ENCODE measurements around the gene COLEC12.

The COLEC12 gene

DNA sequence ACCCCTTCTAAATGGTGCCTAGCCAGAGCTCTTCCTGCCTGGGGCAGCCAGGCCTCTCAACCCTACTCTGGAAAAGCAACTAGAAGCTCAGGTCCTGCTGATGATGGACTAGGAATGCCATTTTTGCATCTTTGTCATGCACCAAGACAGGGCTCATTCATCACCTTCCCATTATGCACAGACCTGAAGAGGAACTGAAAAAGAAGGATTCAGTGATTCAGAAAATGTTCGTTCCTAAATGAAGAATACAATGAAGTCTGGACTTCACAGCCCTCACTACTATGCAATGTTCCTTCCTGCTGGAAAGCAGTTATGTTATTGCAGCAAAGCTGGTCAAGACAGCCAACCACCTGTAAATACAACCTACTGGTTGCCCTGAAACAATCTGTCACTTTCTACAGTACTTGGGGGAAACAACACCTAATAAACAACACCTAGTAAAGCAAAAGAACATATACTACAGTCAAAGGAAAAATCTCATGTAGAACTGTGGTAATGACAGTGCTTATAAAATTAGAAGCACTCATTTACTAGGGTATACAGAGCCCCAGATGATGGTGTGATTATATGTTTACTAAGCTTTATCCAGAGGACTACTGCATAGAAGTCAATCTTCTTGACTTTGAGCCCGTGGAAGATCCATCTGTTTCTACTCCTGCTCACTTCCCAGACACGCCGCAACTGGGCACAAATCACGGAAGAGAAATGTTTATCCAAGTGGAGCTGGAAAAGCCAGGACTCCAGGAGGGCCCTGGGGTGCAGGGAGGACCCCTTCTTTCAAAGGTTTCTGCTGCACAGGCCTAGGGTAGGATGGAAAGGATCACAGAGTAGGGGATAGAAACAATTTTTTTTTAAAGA, 129.5 kb downstream of the COLEC12 start:
- no peaks in the 10 kb centered on the region for H3K36me3 ChIP-seq (ENCODE audit: control insufficient read depth in 2 of 2, insufficient read depth in 1 of 2, low read length in 2 of 2)
- no peaks in the 10 kb centered on the region for H3K9me3 ChIP-seq (ENCODE audit: control insufficient read depth, insufficient read depth, low read depth, low read length)
- H3K4me3 ChIP-seq (ENCODE audit: low read depth, low read length): no peak overlapping the region
- H3K27ac ChIP-seq (ENCODE audit: extremely low read depth, low read depth, low read length): no peak overlapping the region
- TF ChIP-seq ZFP41 (tag by site-specific recombination; IDR thresholded peaks at IDR 0.05; ENCODE audit: borderline replicate concordance) (no peak), ZNF311 (tag by site-specific recombination; IDR thresholded peaks at IDR 0.05; ENCODE audit: borderline replicate concordance) (no peak), WT1 (tag by site-specific recombination; IDR thresholded peaks at IDR 0.05) (no peak), ZNF501 (tag by site-specific recombination; IDR thresholded peaks at IDR 0.05) (no peak), ZNF202 (tag by site-specific recombination; IDR thresholded peaks at IDR 0.05; ENCODE audit: borderline replicate concordance) (no peak), ZNF768 (tag by site-specific recombination; IDR thresholded peaks at IDR 0.05) (no peak), ZBTB48 (tag by site-specific recombination; IDR thresholded peaks at IDR 0.05) (no peak), ZNF830 (tag by site-specific recombination; IDR thresholded peaks at IDR 0.05; ENCODE audit: low read depth) (no peak), IKZF3 (tag by site-specific recombination; IDR thresholded peaks at IDR 0.05) (no peak), ZNF121 (tag by site-specific recombination; IDR thresholded peaks at IDR 0.05) (no peak), KLF7 (tag by site-specific recombination; IDR thresholded peaks at IDR 0.05; ENCODE audit: borderline replicate concordance) (no peak), ZNF146 (tag by site-specific recombination; IDR thresholded peaks at IDR 0.05) (no peak), ZNF76 (tag by site-specific recombination; IDR thresholded peaks at IDR 0.05; ENCODE audit: borderline replicate concordance, low read depth) (no peak), ZNF354C (tag by site-specific recombination; IDR thresholded peaks at IDR 0.05; ENCODE audit: borderline replicate concordance, low read depth) (no peak), SP2 (tag by site-specific recombination; IDR thresholded peaks at IDR 0.05) (no peak)
- TF ChIP-seq, protein P1, sequence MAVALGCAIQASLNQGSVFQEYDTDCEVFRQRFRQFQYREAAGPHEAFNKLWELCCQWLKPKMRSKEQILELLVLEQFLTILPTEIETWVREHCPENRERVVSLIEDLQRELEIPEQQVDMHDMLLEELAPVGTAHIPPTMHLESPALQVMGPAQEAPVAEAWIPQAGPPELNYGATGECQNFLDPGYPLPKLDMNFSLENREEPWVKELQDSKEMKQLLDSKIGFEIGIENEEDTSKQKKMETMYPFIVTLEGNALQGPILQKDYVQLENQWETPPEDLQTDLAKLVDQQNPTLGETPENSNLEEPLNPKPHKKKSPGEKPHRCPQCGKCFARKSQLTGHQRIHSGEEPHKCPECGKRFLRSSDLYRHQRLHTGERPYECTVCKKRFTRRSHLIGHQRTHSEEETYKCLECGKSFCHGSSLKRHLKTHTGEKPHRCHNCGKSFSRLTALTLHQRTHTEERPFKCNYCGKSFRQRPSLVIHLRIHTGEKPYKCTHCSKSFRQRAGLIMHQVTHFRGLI (tag by site-specific recombination; IDR thresholded peaks at IDR 0.05): no peak
- ChIA-PET POLR2A (no interaction called here), CTCF (interaction anchor here (0.6 kb wide), 1 partner anchor 158 kb away, joined by 3 read pairs; no protein-coding TSS in a partner anchor)
- H3K4me1 ChIP-seq (ENCODE audit: control insufficient read depth, insufficient read depth, low read length): no peaks in the 10 kb centered on the region

DNA sequence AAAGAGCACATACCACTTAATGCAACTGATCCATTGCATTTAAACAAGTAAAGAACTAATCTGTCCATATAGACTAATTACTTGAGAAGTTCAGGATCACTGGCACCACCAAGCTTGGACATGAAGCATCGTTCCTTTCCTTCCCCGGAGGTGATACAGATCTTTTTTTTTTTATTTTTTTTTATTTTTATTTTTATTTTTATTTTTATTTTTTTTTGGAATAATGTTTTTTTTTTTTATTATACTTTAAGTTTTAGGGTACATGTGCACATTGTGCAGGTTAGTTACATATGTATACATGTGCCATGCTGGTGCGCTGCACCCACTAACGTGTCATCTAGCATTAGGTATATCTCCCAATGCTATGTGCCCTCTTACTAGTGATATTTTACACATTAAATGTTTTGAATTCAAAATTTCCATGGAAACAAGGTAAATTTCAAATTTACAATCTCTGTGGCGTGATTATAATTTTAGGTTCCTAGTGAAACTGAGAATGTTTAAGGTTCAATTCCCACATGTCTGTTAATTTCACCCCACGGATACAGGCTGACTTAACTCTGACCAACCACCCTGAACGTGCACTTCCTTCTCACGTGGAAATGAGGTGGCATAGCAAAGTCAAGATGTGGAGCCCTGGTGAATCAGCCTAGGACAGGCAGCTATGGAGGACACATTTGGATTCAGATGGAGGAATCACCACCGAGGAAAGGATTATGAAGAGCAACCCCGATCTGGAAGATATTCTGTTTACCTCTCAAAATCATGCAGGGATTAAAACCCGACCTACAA, 131.1 kb downstream of the COLEC12 start:
- Histone ChIP-seq H3K4me1 (ENCODE audit: control insufficient read depth, insufficient read depth, low read length) (peaks cover 1% of the 10 kb centered on the region; the same call in 1 of the 2 replicates), H3K36me3 (ENCODE audit: control insufficient read depth in 2 of 2, insufficient read depth in 1 of 2, low read length in 2 of 2) (no peaks in the 10 kb centered on the region), H3K9me3 (ENCODE audit: control insufficient read depth, insufficient read depth, low read depth, low read length) (no peaks in the 10 kb centered on the region), H3K27ac (ENCODE audit: extremely low read depth, low read depth, low read length) (no peak overlapping the region), H3K4me3 (ENCODE audit: low read depth, low read length) (no peak overlapping the region)
- CTCF ChIA-PET: no interaction called here
- TF ChIP-seq ZNF473 (tag by site-specific recombination; IDR thresholded peaks at IDR 0.05) (no peak), ZNF19 (tag by site-specific recombination; IDR thresholded peaks at IDR 0.05; ENCODE audit: low read depth) (no peak), YY1 (tag by site-specific recombination; IDR thresholded peaks at IDR 0.05) (no peak), KLF16 (tag by site-specific recombination; IDR thresholded peaks at IDR 0.05) (no peak), ZSCAN23 (tag by site-specific recombination; IDR thresholded peaks at IDR 0.05) (no peak), ZNF621 (tag by site-specific recombination; IDR thresholded peaks at IDR 0.05) (no peak), SP7 (tag by site-specific recombination; IDR thresholded peaks at IDR 0.05) (no peak)
- TF ChIP-seq, protein P2, sequence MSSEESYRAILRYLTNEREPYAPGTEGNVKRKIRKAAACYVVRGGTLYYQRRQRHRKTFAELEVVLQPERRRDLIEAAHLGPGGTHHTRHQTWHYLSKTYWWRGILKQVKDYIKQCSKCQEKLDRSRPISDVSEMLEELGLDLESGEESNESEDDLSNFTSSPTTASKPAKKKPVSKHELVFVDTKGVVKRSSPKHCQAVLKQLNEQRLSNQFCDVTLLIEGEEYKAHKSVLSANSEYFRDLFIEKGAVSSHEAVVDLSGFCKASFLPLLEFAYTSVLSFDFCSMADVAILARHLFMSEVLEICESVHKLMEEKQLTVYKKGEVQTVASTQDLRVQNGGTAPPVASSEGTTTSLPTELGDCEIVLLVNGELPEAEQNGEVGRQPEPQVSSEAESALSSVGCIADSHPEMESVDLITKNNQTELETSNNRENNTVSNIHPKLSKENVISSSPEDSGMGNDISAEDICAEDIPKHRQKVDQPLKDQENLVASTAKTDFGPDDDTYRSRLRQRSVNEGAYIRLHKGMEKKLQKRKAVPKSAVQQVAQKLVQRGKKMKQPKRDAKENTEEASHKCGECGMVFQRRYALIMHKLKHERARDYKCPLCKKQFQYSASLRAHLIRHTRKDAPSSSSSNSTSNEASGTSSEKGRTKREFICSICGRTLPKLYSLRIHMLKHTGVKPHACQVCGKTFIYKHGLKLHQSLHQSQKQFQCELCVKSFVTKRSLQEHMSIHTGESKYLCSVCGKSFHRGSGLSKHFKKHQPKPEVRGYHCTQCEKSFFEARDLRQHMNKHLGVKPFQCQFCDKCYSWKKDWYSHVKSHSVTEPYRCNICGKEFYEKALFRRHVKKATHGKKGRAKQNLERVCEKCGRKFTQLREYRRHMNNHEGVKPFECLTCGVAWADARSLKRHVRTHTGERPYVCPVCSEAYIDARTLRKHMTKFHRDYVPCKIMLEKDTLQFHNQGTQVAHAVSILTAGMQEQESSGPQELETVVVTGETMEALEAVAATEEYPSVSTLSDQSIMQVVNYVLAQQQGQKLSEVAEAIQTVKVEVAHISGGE (tag by site-specific recombination; conservative IDR thresholded peaks at IDR 0.05; ENCODE audit: low read depth): no peak
- POLR2A ChIA-PET: interaction anchor here (0.6 kb wide), 1 partner anchor 126 kb away, joined by 3 read pairs; no protein-coding TSS in a partner anchor

Data from HEK293 (cell line).